CD4-positive, alpha-beta T cell (primary cell): ENCODE results near the gene RNF212. TPM values are rescaled to one million over a fixed set of nuclear protein-coding genes. Genes with fewer than 3 reads are reported as not detected.

ENCODE experiments used
- ATAC-seq: fragments of 200-7000 bp; cut with Tn5 transposase; one replicate; pipeline ENCODE4 v1.10.0; 2022; ENCODE audit warnings: mild to moderate bottlenecking; ENCODE audit not compliant: poor library complexity
- CTCF ChIA-PET: fragments of 350-600 bp; sonication (Branson Sonifier 250); formaldehyde crosslinking; loops from one replicate; lab custom pipeline; 2021; ENCODE audit warnings: antibody characterized with exemption, inconsistent platforms; lab: Charles Lee
- POLR2A ChIA-PET: fragments of 350-600 bp; sonication (Branson Sonifier 250); formaldehyde crosslinking; loops from one replicate; lab custom pipeline; 2021; ENCODE audit warnings: antibody characterized with exemption, inconsistent platforms; lab: Charles Lee
- DNase-seq, 14 experiments: peaks; one replicate each; pipeline ENCODE4 v3.0.0-alpha.2; 2013 to 2020; ENCODE audit warnings: mixed read lengths in 2 of 14
- H3K27ac ChIP-seq, 2 donors: one replicate each; pipeline versions ENCODE4 v1.5.1 to v1.7.0; 2013; ENCODE audit warnings: low read length in 2 of 2, low read depth in 1 of 2, mild to moderate bottlenecking in 1 of 2
- H3K27me3 ChIP-seq, 2 experiments: 1 replicate in 1 of 2; 2 replicates in 1 of 2; pipeline versions ENCODE4 v1.6.1 to v1.7.0; 2013; ENCODE audit warnings: low read length in 2 of 2, control low read depth in 1 of 2, mild to moderate bottlenecking in 1 of 2, moderate library complexity in 1 of 2; ENCODE audit not compliant: insufficient read depth in 2 of 2, control insufficient read depth in 1 of 2
- H3K36me3 ChIP-seq: one replicate; pipeline ENCODE4 v1.6.1; 2013; ENCODE audit warnings: low read length, control low read depth; ENCODE audit not compliant: insufficient read depth
- H3K4me1 ChIP-seq: one replicate; pipeline ENCODE4 v1.6.1; 2013; ENCODE audit warnings: low read length, control low read depth; ENCODE audit not compliant: insufficient read depth
- H3K4me3 ChIP-seq: one replicate; pipeline ENCODE4 v1.5.1; 2013; ENCODE audit warnings: mild to moderate bottlenecking, low read length, moderate library complexity
- H3K9me3 ChIP-seq, 2 experiments: 1 replicate in 1 of 2; 2 replicates in 1 of 2; pipeline versions ENCODE4 v1.6.1 to v1.7.0; 2013; ENCODE audit warnings: low read length in 2 of 2, mild to moderate bottlenecking in 2 of 2, control low read depth in 1 of 2, moderate library complexity in 1 of 2; ENCODE audit not compliant: control insufficient read depth in 1 of 2, insufficient read depth in 1 of 2
- H3K27ac Mint-ChIP-seq: one replicate; pipeline ENCODE4 v1.8.0; 2020; ENCODE audit warnings: mixed read lengths
- H3K27me3 Mint-ChIP-seq: one replicate; pipeline ENCODE4 v1.8.0; 2021; ENCODE audit warnings: mixed read lengths
- H3K36me3 Mint-ChIP-seq: one replicate; pipeline ENCODE4 v1.8.0; 2021; ENCODE audit warnings: low read depth, mixed read lengths
- H3K4me1 Mint-ChIP-seq: one replicate; pipeline ENCODE4 v1.8.0; 2021; ENCODE audit warnings: low read depth, mixed read lengths
- H3K4me3 Mint-ChIP-seq: one replicate; pipeline ENCODE4 v1.8.0; 2020; ENCODE audit warnings: mild to moderate bottlenecking, mixed read lengths
- H3K9me3 Mint-ChIP-seq: one replicate; pipeline ENCODE4 v1.8.0; 2020; ENCODE audit warnings: mixed read lengths
- intact Hi-C, 2 experiments: fragments of 100-400 bp; cut with DNase I in 1 of 2; cut with micrococcal nuclease in 1 of 2; formaldehyde crosslinking; loops; one replicate each; pipeline versions ENCODE4 v1.15.1 to v1.9.0; 2023 to 2025; cut with DNase I, micrococcal nuclease
- total RNA-seq, 174 experiments: library from RNA in 2 of 174; stranded (reverse) in 2 of 174; gene quantifications; one replicate each; pipeline ENCODE4 v1.2.3 and lab custom pipeline; 2021 to 2026
- TF ChIP-seq, protein P1 (sequence below): fragments of 200-600 bp; IDR thresholded peaks from one replicate; pipeline ENCODE4 v1.8.0; 2022; ENCODE audit warnings: antibody characterized with exemption, mild to moderate bottlenecking

RNF212 gene
- total RNA-seq, 2 experiments from 2014 or later = 5.6 to 8.3 TPM

DNA sequence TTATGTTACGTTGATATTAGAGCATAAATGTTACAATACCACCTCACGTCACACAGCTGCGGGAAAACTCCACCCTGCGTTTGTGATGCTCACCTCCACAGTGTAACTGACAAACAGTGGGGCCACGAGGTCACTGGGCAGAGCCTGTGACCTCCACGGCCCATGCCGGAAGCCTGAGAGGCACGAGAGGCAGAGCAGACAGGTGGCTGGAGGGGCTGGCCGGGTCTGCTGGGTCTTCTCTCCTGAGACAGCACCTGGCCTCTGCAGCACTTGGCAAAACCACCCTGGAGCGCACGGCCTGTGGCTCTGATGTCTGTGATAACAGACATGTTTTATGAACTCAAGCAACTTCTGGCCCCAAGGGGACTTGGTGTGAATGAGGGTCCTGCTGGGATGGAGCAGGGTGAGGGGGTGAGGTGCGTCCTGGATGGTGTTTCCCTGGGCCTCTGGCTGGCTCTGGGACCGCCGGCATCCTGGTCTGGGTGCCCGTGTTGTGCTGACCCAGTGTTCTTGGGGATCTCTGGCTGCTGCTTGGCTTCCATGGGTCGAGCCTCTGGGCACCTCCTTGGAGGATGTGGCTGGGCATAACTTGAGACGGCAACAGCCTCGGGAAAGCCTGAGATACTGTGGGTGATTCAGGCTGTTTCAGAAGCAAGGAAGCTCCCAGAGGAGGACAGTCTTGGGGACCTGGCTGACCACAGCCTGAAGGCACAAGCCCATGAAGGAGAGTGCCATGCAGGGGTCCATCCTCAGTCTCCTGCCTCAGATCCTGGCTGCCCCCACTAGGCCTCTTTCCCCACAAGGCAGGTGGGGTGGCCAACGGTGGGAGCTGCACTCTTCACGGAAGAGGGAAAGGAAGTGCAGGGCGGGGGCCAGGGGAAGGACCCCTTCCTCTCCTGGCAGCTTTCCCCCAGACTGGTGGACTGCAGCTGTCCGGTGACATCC, 19.7 kb downstream of the RNF212 start:
- no peak for ATAC-seq
- ChIA-PET CTCF (no interaction called here), POLR2A (no interaction called here)
- Histone ChIP-seq H3K4me1 (no peaks in the 10 kb centered on the region), H3K27me3 (no peaks in the 10 kb centered on the region), H3K27ac (no peak overlapping the region), H3K9me3 (peaks cover 0 to 11% of the 10 kb centered on the region in 2 experiments), H3K4me3 (no peak overlapping the region), H3K36me3 (no peaks in the 10 kb centered on the region)
- DNase-seq = no peak
- H3K36me3 Mint-ChIP-seq = no peaks in the 10 kb centered on the region
- H3K4me1 Mint-ChIP-seq = no peaks in the 10 kb centered on the region
- intact Hi-C loops = no loop called here
- no peak overlapping the region for H3K27ac Mint-ChIP-seq
- TF ChIP-seq, protein P1, sequence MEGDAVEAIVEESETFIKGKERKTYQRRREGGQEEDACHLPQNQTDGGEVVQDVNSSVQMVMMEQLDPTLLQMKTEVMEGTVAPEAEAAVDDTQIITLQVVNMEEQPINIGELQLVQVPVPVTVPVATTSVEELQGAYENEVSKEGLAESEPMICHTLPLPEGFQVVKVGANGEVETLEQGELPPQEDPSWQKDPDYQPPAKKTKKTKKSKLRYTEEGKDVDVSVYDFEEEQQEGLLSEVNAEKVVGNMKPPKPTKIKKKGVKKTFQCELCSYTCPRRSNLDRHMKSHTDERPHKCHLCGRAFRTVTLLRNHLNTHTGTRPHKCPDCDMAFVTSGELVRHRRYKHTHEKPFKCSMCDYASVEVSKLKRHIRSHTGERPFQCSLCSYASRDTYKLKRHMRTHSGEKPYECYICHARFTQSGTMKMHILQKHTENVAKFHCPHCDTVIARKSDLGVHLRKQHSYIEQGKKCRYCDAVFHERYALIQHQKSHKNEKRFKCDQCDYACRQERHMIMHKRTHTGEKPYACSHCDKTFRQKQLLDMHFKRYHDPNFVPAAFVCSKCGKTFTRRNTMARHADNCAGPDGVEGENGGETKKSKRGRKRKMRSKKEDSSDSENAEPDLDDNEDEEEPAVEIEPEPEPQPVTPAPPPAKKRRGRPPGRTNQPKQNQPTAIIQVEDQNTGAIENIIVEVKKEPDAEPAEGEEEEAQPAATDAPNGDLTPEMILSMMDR = no peak
- H3K27me3 Mint-ChIP-seq = no peaks in the 10 kb centered on the region
- no peaks in the 10 kb centered on the region for H3K9me3 Mint-ChIP-seq
- no peak overlapping the region for H3K4me3 Mint-ChIP-seq

DNA sequence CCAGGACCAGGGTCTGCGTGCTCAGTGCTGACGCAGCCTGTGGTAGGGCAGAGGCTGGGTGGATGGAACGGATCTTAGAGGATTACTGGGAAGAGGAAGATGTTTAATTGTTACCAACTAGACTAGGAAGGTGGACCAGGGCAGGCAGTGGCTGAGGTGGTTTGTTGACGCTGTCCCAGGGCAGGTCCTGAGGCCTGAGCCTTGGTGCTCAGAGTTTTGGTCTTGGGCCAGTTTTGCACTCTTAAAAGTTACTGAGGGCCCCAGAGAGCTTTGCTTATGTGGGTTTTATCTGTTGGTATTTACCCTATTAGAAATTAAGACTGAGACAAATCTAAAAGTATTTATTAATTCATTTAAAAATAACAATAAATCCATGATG, 20.4 kb downstream of the RNF212 start:
- no peaks in the 10 kb centered on the region for H3K27me3 Mint-ChIP-seq
- Histone ChIP-seq H3K27me3 (no peaks in the 10 kb centered on the region), H3K27ac (no peak overlapping the region), H3K36me3 (no peaks in the 10 kb centered on the region), H3K4me3 (no peak overlapping the region), H3K9me3 (peaks cover 0 to 14% of the 10 kb centered on the region in 2 experiments), H3K4me1 (no peaks in the 10 kb centered on the region)
- no peaks in the 10 kb centered on the region for H3K4me1 Mint-ChIP-seq
- no peaks in the 10 kb centered on the region for H3K9me3 Mint-ChIP-seq
- no peak for ATAC-seq
- ChIA-PET POLR2A (no interaction called here), CTCF (no interaction called here)
- TF ChIP-seq, protein P1 = no peak
- intact Hi-C loops = no loop called here
- no peak overlapping the region for H3K27ac Mint-ChIP-seq
- no peaks in the 10 kb centered on the region for H3K36me3 Mint-ChIP-seq
- H3K4me3 Mint-ChIP-seq = no peak overlapping the region
- no peak for DNase-seq

DNA sequence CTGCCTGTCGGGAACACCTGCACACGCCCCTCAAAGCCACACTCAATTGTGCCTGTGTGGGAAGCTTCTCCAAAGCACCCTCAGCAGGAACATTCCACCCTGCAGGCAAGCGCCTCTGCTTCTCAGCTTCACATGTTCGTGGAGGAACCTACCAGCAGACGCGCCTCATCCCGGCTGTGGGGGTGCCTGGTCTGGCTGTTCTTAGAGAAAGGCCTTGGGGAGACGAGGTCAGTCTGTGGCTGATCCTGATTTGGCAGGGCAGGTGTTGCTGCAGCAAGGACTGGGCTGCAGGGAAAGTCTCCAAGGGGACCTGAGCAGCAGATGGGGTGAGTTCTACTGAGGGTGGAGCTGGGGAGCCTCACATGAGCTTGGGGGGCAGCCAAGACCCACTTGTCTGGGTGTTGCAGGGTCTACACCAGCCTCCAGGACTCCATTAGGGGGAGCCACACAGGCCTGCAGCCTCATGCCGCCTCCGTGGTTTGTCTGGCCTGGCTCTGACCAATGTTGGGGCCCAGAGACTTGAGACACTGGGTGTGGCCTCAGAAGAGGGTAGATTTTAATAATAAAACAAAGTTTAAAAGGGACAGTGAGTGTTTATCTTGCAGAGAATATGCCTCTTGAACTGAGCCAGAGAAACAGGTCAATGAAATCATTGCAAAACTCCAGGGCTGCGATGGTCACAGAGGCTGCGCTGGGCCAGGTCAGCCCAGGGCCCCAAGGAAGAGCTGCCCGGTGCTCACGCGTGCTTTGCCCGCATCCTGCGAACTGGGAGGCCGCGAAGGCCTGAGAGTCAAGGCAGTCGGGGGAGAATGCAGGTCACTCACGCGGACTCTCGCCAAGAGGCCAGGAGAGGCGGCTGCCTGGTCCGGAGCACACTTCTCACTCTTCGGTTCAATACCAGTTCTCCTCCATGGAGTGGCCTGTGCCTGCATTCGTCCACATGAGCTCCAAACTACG, 21.1 kb downstream of the RNF212 start:
- H3K27ac Mint-ChIP-seq = no peak overlapping the region
- no peaks in the 10 kb centered on the region for H3K27me3 Mint-ChIP-seq
- Histone ChIP-seq H3K4me1 (no peaks in the 10 kb centered on the region), H3K4me3 (no peak overlapping the region), H3K36me3 (no peaks in the 10 kb centered on the region), H3K27me3 (no peaks in the 10 kb centered on the region), H3K9me3 (peaks cover 0 to 14% of the 10 kb centered on the region in 2 experiments), H3K27ac (no peak overlapping the region)
- ATAC-seq (no peak), DNase-seq (no peak)
- ChIA-PET CTCF (no interaction called here), POLR2A (no interaction called here)
- no peaks in the 10 kb centered on the region for H3K9me3 Mint-ChIP-seq
- TF ChIP-seq, protein P1 = no peak
- H3K36me3 Mint-ChIP-seq = no peaks in the 10 kb centered on the region
- intact Hi-C loops = no loop called here
- H3K4me1 Mint-ChIP-seq = no peaks in the 10 kb centered on the region
- no peak overlapping the region for H3K4me3 Mint-ChIP-seq
